ENCODE results near the gene VSTM4. TPM values are rescaled to one million over a fixed set of nuclear protein-coding genes. Genes with fewer than 3 reads are reported as not detected.

VSTM4 gene
- total and polyA plus RNA-seq, 2 donors (not counting 1 experiment from before 2014, with no cell fraction given) = not detected

DNA sequence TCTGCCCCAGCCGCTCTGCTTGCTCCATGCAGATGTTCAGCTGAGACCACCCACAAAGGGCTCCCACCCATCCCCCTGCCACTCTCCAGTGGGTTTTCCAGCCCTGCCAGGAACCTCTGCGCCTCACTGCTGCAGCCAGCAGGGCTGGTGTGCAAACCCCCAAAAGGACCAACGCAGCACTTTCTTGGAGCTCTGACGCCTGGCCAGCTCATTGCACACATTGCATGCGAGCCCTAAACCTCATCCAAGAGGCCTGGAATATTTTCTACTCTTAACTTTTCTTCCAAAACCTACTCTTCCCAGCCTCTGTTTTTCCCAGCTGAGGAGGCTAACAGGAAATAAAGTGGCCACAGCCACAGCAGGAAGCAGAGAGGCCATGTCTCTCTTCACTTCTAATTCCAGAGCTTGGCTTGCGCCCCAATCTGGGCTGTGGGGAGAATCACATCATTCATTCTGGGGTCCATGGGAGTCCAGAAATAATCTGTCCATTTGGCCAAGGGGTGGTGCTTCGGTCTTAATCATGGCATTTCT is 23.1 kb upstream of the VSTM4 start:
- Histone ChIP-seq H3K79me2 (ENCODE audit: control insufficient read depth, insufficient read depth, low read length) (no peaks in the 10 kb centered on the region), H3K4me2 (replicated peaks; ENCODE audit: low read depth, low read length, poor library complexity, severe bottlenecking) (no peak overlapping the region), H2AFZ (ENCODE audit: insufficient read depth, low read depth, low read length, poor library complexity, severe bottlenecking) (no peak overlapping the region), H3K4me3 (ENCODE audit: control extremely low read depth in 1 of 5, extremely low read depth in 1 of 5, insufficient read depth in 1 of 5, low read depth in 2 of 5, low read length in 4 of 5) (no peak overlapping the region), H3K9ac (ENCODE audit: low read length) (no peak overlapping the region), H3K27me3 (replicated peaks in 1 of 4; ENCODE audit: control extremely low read depth in 1 of 4, control insufficient read depth in 3 of 4, insufficient read depth in 4 of 4, low read length in 3 of 4) (no peaks in the 10 kb centered on the region), H4K20me1 (ENCODE audit: control insufficient read depth, insufficient read depth, low read length, poor library complexity, severe bottlenecking) (no peaks in the 10 kb centered on the region), H3K27ac (ENCODE audit: low read length in 2 of 2) (no peak overlapping the region), H3K4me1 (ENCODE audit: control insufficient read depth in 2 of 2, insufficient read depth in 2 of 2, low read length in 2 of 2) (peaks cover 28 to 29% of the 10 kb centered on the region in 2 donors), H3K9me3 (ENCODE audit: control extremely low read depth in 1 of 3, control insufficient read depth in 2 of 3, insufficient read depth in 1 of 3, low read length in 2 of 3) (peaks cover 0 to 11% (median 11%) of the 10 kb centered on the region in 3 donors), H3K36me3 (replicated peaks in 1 of 2; ENCODE audit: control extremely low read depth in 1 of 2, control insufficient read depth in 1 of 2, extremely low read depth in 1 of 2, insufficient read depth in 2 of 2, low read length in 1 of 2) (no peaks in the 10 kb centered on the region)
- H3K27me3 Mint-ChIP-seq = no peaks in the 10 kb centered on the region
- 89% methylated on average over 6 of the region's 7 CpGs for WGBS (ENCODE audit: insufficient coverage)
- ChIA-PET CTCF (interaction anchor here (0.8 to 2.2 kb wide), 2 partner anchors 11 to 18 kb away, joined by 4 read pairs; no protein-coding TSS in a partner anchor), POLR2A (no interaction called here)
- intact Hi-C loops (cut with micrococcal nuclease) = no loop called here
- no peak overlapping the region for H3K27ac Mint-ChIP-seq
- DNase-seq (no peak), ATAC-seq (ENCODE audit: low read depth) (no peak)
- H3K9me3 Mint-ChIP-seq (ENCODE audit: insufficient read depth) = peaks cover 2% of the 10 kb centered on the region
- no peak for TF ChIP-seq EZH2 (IDR thresholded peaks at IDR 0.05; ENCODE audit: borderline replicate concordance, insufficient read depth, low read depth, low read length, poor library complexity, severe bottlenecking)
- TF ChIP-seq, protein P1, sequence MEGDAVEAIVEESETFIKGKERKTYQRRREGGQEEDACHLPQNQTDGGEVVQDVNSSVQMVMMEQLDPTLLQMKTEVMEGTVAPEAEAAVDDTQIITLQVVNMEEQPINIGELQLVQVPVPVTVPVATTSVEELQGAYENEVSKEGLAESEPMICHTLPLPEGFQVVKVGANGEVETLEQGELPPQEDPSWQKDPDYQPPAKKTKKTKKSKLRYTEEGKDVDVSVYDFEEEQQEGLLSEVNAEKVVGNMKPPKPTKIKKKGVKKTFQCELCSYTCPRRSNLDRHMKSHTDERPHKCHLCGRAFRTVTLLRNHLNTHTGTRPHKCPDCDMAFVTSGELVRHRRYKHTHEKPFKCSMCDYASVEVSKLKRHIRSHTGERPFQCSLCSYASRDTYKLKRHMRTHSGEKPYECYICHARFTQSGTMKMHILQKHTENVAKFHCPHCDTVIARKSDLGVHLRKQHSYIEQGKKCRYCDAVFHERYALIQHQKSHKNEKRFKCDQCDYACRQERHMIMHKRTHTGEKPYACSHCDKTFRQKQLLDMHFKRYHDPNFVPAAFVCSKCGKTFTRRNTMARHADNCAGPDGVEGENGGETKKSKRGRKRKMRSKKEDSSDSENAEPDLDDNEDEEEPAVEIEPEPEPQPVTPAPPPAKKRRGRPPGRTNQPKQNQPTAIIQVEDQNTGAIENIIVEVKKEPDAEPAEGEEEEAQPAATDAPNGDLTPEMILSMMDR (IDR thresholded peaks at IDR 0.05) = no peak
- H3K4me3 Mint-ChIP-seq = no peak overlapping the region
- peaks cover 24% of the 10 kb centered on the region for H3K4me1 Mint-ChIP-seq

DNA sequence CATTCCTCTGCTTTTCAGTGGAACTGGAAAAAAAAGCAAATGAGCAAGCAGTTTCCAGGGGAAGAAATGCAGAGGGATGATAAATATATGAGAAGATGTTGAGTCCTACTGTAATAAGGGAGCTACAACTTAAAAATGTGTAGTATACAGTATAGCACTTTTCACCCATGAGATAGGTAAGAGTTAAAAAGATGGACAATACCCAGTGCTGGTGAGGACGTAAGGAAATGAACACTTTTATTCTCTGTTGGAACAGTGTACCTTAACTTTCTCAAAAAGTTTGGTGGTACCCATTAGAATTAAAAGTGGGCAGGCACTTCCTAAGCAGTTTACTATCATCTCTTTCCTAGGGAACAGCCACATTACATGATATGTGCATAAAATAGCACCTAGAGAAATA is 21.2 kb upstream of the VSTM4 start:
- H3K9me3 ChIP-seq (ENCODE audit: control extremely low read depth in 1 of 3, control insufficient read depth in 2 of 3, insufficient read depth in 1 of 3, low read length in 2 of 3) = peaks cover 0 to 11% (median 11%) of the 10 kb centered on the region in 3 donors
- Mint-ChIP-seq H3K9me3 (ENCODE audit: insufficient read depth) (peaks cover 2% of the 10 kb centered on the region), H3K27me3 (no peaks in the 10 kb centered on the region), H3K4me3 (no peak overlapping the region), H3K27ac (no peak overlapping the region), H3K4me1 (peaks cover 24% of the 10 kb centered on the region)
- H3K27ac ChIP-seq (ENCODE audit: low read length in 2 of 2) = no peak overlapping the region
- POLR2A ChIA-PET = no interaction called here
- ATAC-seq (ENCODE audit: low read depth) (no peak), DNase-seq (no peak)
- H3K4me3 ChIP-seq (ENCODE audit: control extremely low read depth in 1 of 5, extremely low read depth in 1 of 5, insufficient read depth in 1 of 5, low read depth in 2 of 5, low read length in 4 of 5) = no peak overlapping the region
- no peaks in the 10 kb centered on the region for H3K36me3 ChIP-seq (replicated peaks in 1 of 2; ENCODE audit: control extremely low read depth in 1 of 2, control insufficient read depth in 1 of 2, extremely low read depth in 1 of 2, insufficient read depth in 2 of 2, low read length in 1 of 2)
- CTCF ChIA-PET = no interaction called here
- no peak overlapping the region for H3K4me2 ChIP-seq (replicated peaks; ENCODE audit: low read depth, low read length, poor library complexity, severe bottlenecking)
- intact Hi-C loops (cut with micrococcal nuclease) = no loop called here
- no peak overlapping the region for H3K9ac ChIP-seq (ENCODE audit: low read length)
- H4K20me1 ChIP-seq (ENCODE audit: control insufficient read depth, insufficient read depth, low read length, poor library complexity, severe bottlenecking) = no peaks in the 10 kb centered on the region
- no peaks in the 10 kb centered on the region for H3K27me3 ChIP-seq (replicated peaks in 1 of 4; ENCODE audit: control extremely low read depth in 1 of 4, control insufficient read depth in 3 of 4, insufficient read depth in 4 of 4, low read length in 3 of 4)
- H3K79me2 ChIP-seq (ENCODE audit: control insufficient read depth, insufficient read depth, low read length) = no peaks in the 10 kb centered on the region
- TF ChIP-seq EZH2 (IDR thresholded peaks at IDR 0.05; ENCODE audit: borderline replicate concordance, insufficient read depth, low read depth, low read length, poor library complexity, severe bottlenecking) = no peak
- TF ChIP-seq, protein P1 (IDR thresholded peaks at IDR 0.05) = no peak
- H2AFZ ChIP-seq (ENCODE audit: insufficient read depth, low read depth, low read length, poor library complexity, severe bottlenecking) = no peak overlapping the region
- WGBS (ENCODE audit: insufficient coverage) = no CpG with 5 or more reads among the region's 1 CpG
- peaks cover 28 to 29% of the 10 kb centered on the region in 2 donors for H3K4me1 ChIP-seq (ENCODE audit: control insufficient read depth in 2 of 2, insufficient read depth in 2 of 2, low read length in 2 of 2)

Data from B cell (primary cell).